ENCODE results near the gene DMAC1.

Gene DMAC1

DNA sequence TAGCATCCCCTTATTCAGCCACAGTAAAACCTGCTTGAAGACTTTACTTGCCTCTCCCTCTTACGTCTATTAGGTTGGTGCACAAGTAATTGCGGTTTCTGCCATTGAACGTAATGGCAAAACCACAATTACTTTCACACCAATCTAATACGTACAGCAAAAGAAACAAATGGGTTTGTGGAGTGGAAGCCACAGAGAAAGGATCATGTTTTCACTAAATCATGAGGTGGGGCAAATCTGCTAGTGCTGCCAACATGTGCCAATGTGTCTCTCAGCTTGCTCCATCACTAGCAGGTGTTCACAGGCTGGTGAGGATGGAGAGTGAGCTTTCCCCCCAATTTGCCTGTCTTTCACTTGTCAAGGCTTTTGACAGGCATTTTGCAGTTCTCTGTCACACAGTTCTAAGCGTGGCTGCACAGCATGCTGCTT, 15.9 kb downstream of the DMAC1 start:
- DNase-seq (ENCODE audit: low read depth in 2 of 2) = no peak

DNA sequence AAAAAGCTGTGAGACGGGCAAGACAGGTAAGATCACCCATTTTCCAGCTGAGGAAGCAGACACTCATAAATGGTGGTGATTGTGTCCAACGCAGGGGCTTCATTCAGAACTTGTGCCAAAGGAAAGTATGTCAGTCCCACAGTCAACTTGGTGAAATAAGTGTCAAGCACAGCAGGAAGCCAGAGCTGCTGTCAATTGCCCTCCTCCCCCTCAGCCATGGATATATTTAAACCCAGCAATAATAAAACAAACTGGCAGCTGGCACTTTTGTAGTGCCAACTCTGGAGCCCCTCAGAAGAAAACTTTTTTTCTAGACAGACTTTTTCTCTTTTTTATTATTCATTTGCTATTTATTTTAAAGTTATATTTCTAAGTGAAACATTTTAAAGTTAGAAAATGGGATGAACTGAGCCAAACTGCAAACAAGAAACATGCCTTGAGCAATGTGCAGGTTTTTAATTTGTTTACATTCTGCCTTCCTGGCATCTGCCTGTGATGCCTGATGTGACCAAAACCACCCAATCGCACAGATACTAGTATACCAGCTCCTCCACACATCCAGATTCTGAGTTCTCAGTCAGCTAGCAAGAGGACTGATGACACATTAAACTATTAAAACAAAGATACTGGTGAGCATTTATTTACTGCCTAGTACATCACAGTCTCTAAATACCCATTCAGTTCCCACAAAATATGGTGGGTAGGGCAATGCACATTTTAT, 17.0 kb downstream of the DMAC1 start:
- DNase-seq (ENCODE audit: low read depth in 2 of 2) = no peak

DNA sequence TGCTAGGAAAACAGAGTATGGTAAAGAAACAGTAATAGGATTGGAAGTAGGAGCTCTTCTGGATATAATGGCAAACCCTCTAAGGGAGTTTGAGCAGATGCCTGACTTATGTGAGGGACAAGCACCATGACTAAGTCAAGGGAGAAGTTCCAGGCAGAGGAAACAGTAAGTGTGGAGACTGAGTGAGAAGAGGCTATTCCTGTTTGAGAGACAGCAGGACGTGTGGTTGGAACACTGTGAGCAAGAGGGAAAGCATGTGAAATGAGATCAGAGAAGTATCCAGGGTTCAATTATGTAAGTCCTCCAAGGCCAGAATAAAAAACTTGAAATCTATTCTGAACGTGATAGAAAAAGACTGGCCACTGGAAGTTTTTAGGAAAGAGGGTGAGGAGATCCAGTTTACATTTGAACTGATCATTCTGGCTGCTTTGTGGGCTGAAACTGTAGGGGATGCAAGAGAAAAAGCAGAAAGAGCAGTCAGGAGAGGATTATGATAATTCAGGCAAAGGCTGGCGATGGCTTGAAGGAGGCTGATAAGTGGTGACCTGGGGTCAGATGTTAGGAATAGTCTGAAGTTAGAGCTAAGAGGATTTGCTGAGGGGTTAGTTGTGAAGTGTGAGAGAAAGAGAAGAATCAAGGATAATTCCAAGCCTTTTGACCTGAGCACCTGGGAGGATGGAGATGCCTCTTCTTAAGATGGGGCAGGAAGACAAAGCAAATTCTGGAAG, 19.2 kb downstream of the DMAC1 start:
- no peak for DNase-seq (ENCODE audit: low read depth in 2 of 2)

DNA sequence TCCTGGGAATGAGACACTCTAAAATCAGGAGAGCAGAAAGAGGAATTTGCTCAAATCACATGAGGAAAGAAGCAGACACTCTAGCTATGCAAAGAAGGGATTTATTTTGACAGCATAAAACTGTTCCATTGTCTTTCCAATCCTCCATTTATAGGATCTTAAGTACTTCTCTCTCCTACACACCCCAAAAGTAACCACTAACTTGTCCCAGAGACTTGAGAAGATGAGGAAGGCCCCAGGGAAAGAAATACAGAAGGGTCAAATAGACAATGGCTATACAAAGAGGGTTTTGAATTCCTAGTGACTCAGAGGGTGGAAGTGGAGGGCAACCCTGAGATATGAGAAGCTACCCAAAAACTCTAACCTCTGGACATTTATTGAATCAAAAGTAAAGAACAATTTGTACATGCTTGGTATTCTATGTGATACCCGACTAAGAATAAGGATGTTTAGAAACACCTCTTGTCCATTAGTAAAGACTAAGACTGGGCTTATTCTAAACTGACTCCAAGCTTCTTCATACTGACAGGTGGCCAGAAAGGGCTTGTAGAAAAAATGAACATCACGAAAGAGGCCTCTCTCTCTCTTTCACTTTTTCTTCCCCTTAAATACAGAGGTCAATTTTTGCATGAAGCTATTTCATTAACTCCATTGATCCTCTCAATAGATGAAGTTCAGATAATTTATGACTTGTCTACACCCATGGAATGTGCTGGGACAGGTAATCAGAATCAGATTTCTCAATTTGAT, 20.6 kb downstream of the DMAC1 start:
- no peak for DNase-seq (ENCODE audit: low read depth in 2 of 2)

DNA sequence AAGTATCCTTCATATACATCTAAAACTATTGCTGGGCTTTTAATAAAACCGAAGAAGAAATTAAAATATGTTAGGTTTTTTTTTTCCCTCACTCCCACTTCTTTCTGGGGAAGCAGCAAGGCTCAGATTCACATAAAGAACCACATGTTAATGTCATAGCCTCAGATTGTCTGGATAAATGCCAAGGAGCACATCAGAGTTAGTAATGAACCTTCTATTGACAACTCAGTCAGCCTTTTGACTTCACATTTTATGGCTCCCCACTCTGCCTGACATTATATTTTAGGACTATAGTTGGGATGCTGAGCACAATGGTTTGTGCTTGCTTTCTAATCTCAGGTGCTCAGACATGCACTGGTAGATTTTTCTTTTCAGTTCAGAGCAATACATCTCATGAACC, 21.8 kb downstream of the DMAC1 start:
- no peak for DNase-seq (ENCODE audit: low read depth in 2 of 2)

DNA sequence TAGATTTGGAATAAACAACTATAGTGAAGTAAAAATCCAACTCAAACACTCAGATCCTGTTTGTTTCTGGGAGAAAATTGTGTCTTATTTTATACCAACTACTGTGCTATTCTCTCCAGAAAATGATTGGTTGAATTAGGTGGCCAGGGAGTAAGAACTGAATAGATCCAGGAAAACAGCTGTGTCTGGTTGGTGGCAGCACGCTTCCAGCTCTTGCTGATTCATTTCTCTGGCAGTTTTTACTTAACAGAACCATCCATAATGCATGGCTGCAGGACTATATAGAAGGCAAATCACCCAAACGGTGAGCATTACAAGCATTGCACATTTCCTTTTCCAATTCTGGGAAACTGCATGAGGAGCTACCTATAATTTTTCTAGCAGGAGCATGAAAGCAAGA, 29.5 kb downstream of the DMAC1 start:
- no peak for DNase-seq (ENCODE audit: low read depth in 2 of 2)

DNA sequence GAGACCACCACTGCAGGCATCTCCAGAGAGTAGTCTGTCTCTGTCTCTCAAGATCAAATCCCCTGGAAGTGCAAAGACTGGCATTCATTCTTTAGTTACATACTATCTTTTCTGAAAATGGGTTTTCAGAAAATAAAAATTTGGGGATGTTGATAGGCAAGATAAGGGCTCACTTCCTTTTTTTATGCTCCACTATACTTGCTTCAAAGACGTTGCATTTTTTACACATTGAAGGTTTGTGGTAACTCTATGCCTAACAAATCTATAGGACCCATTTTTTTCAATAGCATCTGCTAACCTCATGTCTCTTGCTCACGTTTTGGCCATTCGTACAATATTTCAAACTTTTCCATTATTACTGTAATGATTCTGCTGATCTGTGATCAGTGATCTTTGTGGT, 37.0 kb downstream of the DMAC1 start:
- no peak for DNase-seq (ENCODE audit: low read depth in 2 of 2)

DNA sequence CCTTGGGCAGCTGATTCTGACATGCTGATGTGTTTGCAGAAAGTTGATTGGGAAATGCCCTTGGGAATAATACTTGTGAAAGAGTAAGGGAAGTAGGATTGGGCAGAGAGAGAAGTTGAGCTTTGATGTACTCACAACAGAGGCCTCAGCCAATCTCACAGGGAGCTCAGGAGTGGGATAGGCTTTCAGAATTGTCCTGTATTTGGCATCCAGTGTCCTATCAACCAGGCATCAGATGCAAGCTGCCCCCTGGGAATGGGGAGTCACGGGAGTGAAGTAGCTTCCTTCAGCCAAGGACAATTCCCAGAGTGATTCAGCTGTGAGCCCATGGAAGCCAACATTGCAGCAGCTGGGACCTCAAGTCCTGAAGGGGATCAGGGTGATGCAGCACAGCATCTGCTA, 39.6 kb downstream of the DMAC1 start:
- no peak for DNase-seq (ENCODE audit: low read depth in 2 of 2)

DNA sequence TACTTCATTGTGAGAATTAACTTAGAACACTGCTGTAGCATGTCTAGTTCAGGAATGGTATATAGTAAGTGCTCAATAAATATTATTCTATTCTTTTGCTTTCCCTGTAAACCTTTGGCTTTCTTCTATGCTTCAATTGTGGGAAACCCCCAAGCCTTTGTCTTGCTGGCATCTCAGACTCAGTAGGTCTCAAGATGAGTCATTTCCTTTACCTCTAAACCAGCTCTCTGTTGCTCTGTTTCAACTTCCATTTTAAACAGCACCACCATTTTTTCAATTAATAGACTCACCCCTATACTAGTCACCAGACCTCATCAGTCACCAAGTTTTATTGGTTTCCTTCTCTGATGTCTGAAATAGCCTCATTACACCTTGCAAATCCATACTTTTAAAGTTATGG, 43.5 kb downstream of the DMAC1 start:
- no peak for DNase-seq (ENCODE audit: low read depth in 2 of 2)

DNA sequence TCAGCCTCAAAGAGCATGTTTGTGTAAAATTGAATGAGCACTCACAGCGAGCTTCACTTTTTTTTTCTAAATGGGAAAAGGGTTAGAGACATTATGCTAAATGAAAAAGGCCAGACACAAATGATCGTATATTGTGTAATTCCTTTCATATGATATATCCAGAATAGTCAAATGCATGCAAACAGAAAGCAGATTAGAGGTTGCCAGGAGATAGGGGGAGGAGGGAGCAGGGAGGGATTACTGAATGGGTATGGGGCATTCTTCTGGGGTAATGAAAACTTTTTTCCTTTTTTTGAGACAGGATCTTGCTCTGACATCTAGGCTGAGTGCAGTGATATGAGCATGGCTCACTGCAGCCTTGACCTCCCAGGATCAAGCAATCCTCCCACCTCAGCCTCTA, 47.1 kb downstream of the DMAC1 start:
- no peak for DNase-seq (ENCODE audit: low read depth in 2 of 2)
